ENCODE data around the gene PPP1CA.

- no peak for TF ChIP-seq NR3C1 (IDR thresholded peaks at IDR 0.05)
- no peak for TF ChIP-seq RCOR1 (IDR thresholded peaks at IDR 0.05; ENCODE audit: low read depth, low read length)
- TF ChIP-seq POLR2A (IDR thresholded peaks at IDR 0.05; ENCODE audit: low read length), result no peak
- TF ChIP-seq, protein P1, sequence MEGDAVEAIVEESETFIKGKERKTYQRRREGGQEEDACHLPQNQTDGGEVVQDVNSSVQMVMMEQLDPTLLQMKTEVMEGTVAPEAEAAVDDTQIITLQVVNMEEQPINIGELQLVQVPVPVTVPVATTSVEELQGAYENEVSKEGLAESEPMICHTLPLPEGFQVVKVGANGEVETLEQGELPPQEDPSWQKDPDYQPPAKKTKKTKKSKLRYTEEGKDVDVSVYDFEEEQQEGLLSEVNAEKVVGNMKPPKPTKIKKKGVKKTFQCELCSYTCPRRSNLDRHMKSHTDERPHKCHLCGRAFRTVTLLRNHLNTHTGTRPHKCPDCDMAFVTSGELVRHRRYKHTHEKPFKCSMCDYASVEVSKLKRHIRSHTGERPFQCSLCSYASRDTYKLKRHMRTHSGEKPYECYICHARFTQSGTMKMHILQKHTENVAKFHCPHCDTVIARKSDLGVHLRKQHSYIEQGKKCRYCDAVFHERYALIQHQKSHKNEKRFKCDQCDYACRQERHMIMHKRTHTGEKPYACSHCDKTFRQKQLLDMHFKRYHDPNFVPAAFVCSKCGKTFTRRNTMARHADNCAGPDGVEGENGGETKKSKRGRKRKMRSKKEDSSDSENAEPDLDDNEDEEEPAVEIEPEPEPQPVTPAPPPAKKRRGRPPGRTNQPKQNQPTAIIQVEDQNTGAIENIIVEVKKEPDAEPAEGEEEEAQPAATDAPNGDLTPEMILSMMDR (IDR thresholded peaks at IDR 0.05), result no peak
These were observed 32.1 kb upstream of the PPP1CA start for GRCh38 chr11:67433536-67434394.
